ENCODE data around the gene HOXB7. TPM values are rescaled to one million over a fixed set of nuclear protein-coding genes. Genes with fewer than 3 reads are reported as not detected.

HOXB7 gene
- total and polyA plus RNA-seq, 2 of the 13 experiments (the other 11 are each of a cell fraction or from before 2014, with no cell fraction given) = 0.04 TPM; not detected in 1

DNA sequence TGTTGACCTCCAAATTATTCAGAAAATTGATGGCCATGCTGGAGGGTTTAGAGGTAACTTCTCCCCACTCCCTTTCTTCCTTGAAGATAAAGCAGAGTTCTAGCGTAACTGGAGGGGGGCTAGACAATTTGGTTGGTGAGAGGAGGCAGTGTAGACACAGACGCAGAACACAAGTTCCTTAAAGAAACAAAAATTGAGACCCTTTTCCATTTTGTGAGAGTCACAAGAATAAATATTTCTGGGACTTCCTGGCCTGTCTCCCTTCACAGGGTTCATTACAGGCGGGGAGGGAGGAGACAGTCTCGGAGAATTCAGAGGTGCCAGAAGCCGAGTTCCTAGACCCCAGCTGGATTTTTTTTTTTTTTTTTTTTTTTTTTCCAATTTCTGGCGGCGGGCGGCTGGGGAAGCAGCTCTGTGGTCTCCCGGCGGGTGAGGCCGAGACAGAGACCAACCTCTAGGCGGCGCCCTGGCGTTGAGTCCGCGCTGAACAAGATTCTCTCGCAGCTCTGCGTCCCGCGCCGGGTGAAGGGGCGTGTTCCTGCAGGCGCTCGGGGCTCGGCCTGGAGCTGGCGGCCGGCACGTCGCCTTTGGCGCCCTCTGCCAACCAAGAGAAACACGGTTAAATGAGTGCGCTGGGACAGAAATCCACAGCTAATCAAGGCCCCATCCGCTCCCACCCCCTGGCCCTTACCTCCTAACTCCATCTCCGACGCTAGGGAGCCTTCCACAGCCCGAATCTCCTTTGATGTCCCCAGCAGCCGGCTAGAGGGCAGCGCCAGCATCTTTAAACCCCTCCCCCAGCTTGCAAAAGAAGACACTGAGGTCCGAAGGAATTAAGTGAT, 25.6 kb upstream of the HOXB7 start (continued):
- no peak for TF ChIP-seq CREM (IDR thresholded peaks at IDR 0.05)
- TF ChIP-seq CREM (CRISPR knock-in tag; IDR thresholded peaks at IDR 0.05) = no peak
- no peak for TF ChIP-seq MLLT10 (CRISPR knock-in tag; IDR thresholded peaks at IDR 0.05)
- no peak for TF ChIP-seq TP53 (CRISPR knock-in tag; conservative IDR thresholded peaks at IDR 0.05)
- no peak; the same call in 1 of the 2 replicates for TF ChIP-seq MEF2D (CRISPR knock-in tag; IDR thresholded peaks at IDR 0.05)
- peak; percentile 52; the same call in 1 of the 2 replicates for TF ChIP-seq KMT2B (CRISPR knock-in tag; IDR thresholded peaks at IDR 0.05)
- no peak for TF ChIP-seq EHMT2 (IDR thresholded peaks at IDR 0.05; ENCODE audit: borderline replicate concordance, low read depth, low read length)
- TF ChIP-seq HMGXB3 (CRISPR knock-in tag; IDR thresholded peaks at IDR 0.05; ENCODE audit: borderline replicate concordance) = 0 out of 2 replicates have a peak, but pooled peaks have one; percentile 59
- no peak for TF ChIP-seq RORA (CRISPR knock-in tag; IDR thresholded peaks at IDR 0.05)
- peak; percentile 23; the same call in 1 of the 2 replicates for TF ChIP-seq FOSL2 (CRISPR knock-in tag; IDR thresholded peaks at IDR 0.05)
- no peak for TF ChIP-seq BHLHE40 (IDR thresholded peaks at IDR 0.05; ENCODE audit: low read length)
- TF ChIP-seq NFYC (CRISPR knock-in tag; IDR thresholded peaks at IDR 0.05) = no peak
- peak; percentile 40; the same call in 1 of the 2 replicates for TF ChIP-seq E2F1 (CRISPR knock-in tag; IDR thresholded peaks at IDR 0.05)
- no peak for TF ChIP-seq NFIB (CRISPR knock-in tag; IDR thresholded peaks at IDR 0.05; ENCODE audit: borderline replicate concordance)
- TF ChIP-seq CBX1 (IDR thresholded peaks at IDR 0.05; ENCODE audit: low read depth) = no peak
- TF ChIP-seq, protein P1, sequence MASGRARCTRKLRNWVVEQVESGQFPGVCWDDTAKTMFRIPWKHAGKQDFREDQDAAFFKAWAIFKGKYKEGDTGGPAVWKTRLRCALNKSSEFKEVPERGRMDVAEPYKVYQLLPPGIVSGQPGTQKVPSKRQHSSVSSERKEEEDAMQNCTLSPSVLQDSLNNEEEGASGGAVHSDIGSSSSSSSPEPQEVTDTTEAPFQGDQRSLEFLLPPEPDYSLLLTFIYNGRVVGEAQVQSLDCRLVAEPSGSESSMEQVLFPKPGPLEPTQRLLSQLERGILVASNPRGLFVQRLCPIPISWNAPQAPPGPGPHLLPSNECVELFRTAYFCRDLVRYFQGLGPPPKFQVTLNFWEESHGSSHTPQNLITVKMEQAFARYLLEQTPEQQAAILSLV (CRISPR knock-in tag; IDR thresholded peaks at IDR 0.05; ENCODE audit: borderline replicate concordance) = no peak; the same call in 1 of the 2 replicates
- no peak for TF ChIP-seq THAP7 (CRISPR knock-in tag; IDR thresholded peaks at IDR 0.05)
- TF ChIP-seq, protein P2, sequence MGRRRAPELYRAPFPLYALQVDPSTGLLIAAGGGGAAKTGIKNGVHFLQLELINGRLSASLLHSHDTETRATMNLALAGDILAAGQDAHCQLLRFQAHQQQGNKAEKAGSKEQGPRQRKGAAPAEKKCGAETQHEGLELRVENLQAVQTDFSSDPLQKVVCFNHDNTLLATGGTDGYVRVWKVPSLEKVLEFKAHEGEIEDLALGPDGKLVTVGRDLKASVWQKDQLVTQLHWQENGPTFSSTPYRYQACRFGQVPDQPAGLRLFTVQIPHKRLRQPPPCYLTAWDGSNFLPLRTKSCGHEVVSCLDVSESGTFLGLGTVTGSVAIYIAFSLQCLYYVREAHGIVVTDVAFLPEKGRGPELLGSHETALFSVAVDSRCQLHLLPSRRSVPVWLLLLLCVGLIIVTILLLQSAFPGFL (CRISPR knock-in tag; IDR thresholded peaks at IDR 0.05) = no peak
- no peak for TF ChIP-seq NCOA5 (CRISPR knock-in tag; IDR thresholded peaks at IDR 0.05)
- TF ChIP-seq ZNF251 (CRISPR knock-in tag; IDR thresholded peaks at IDR 0.05) = no peak
- TF ChIP-seq HNRNPL (IDR thresholded peaks at IDR 0.05; ENCODE audit: low read depth, low read length) = 0 out of 2 replicates have a peak, but pooled peaks have one; percentile 33

Measured in HepG2 (cell line).